Neural progenitor cell (in vitro differentiated cells): ENCODE results near the gene GAB1.

Experiments
- EZH2 ChIP-seq: fragments of 200-600 bp; sonication (generic); IDR thresholded peaks from 2 replicates; pipeline ENCODE4 v1.6.1; 2017; ENCODE audit warnings: antibody characterized with exemption, mild to moderate bottlenecking, moderate library complexity
- TF ChIP-seq, protein P1 (sequence below): fragments of 200-600 bp; sonication (generic); IDR thresholded peaks from 2 replicates; pipeline ENCODE4 v1.5.1; 2017; ENCODE audit warnings: antibody characterized with exemption, mild to moderate bottlenecking

DNA sequence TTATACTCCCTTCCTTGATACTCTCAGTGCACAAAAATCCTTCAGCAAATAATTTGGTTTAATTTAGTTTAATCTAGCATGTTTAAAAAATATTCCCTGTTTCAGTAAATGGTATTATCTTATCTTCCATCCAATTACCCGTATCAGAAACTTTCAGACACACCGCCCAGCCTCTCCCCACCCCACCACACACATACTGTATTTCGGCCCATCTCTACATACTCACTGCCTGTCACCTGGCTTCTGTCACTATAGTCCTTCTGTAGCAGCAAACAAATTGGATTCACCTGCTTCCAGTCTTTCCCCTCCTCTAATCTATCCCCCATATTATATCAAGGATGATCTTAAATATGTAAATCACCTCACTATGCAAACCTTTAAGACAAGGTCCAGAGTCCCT lies 24.8 kb upstream of the GAB1 start:
- TF ChIP-seq, protein P1, sequence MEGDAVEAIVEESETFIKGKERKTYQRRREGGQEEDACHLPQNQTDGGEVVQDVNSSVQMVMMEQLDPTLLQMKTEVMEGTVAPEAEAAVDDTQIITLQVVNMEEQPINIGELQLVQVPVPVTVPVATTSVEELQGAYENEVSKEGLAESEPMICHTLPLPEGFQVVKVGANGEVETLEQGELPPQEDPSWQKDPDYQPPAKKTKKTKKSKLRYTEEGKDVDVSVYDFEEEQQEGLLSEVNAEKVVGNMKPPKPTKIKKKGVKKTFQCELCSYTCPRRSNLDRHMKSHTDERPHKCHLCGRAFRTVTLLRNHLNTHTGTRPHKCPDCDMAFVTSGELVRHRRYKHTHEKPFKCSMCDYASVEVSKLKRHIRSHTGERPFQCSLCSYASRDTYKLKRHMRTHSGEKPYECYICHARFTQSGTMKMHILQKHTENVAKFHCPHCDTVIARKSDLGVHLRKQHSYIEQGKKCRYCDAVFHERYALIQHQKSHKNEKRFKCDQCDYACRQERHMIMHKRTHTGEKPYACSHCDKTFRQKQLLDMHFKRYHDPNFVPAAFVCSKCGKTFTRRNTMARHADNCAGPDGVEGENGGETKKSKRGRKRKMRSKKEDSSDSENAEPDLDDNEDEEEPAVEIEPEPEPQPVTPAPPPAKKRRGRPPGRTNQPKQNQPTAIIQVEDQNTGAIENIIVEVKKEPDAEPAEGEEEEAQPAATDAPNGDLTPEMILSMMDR, result no peak
- no peak for TF ChIP-seq EZH2
